Measurements from ENCODE around the gene GPC1.

The GPC1 gene

GRCh38 chr2:240439698-240440151, 4.3 kb downstream of the GPC1 start:
- no peak overlapping the region for H3K4me3 ChIP-seq (ENCODE audit: control insufficient read depth, low read depth, low read length)
- TF ChIP-seq CTCF (IDR thresholded peaks at IDR 0.05; ENCODE audit: control insufficient read depth, insufficient read depth, low read depth, low read length, missing control alignments) = no peak
- no peak for DNase-seq (ENCODE audit: low read depth)

- TF ChIP-seq CTCF (IDR thresholded peaks at IDR 0.05; ENCODE audit: control insufficient read depth, insufficient read depth, low read depth, low read length, missing control alignments) = no peak
- no peak for DNase-seq (ENCODE audit: low read depth)
- H3K4me3 ChIP-seq (ENCODE audit: control insufficient read depth, low read depth, low read length) = no peak overlapping the region
These were observed 4.8 kb downstream of the GPC1 start for GRCh38 chr2:240440251-240440650.

- TF ChIP-seq CTCF (IDR thresholded peaks at IDR 0.05; ENCODE audit: control insufficient read depth, insufficient read depth, low read depth, low read length, missing control alignments) = no peak
- no peak for DNase-seq (ENCODE audit: low read depth)
- H3K4me3 ChIP-seq (ENCODE audit: control insufficient read depth, low read depth, low read length) = no peak overlapping the region
These were observed 5.3 kb downstream of the GPC1 start for GRCh38 chr2:240440704-240441320.

- no peak for TF ChIP-seq CTCF (IDR thresholded peaks at IDR 0.05; ENCODE audit: control insufficient read depth, insufficient read depth, low read depth, low read length, missing control alignments)
- DNase-seq (ENCODE audit: low read depth) = no peak
- no peak overlapping the region for H3K4me3 ChIP-seq (ENCODE audit: control insufficient read depth, low read depth, low read length)
These were observed 6.0 kb downstream of the GPC1 start for GRCh38 chr2:240441326-240441992.

- no peak for TF ChIP-seq CTCF (IDR thresholded peaks at IDR 0.05; ENCODE audit: control insufficient read depth, insufficient read depth, low read depth, low read length, missing control alignments)
- no peak overlapping the region for H3K4me3 ChIP-seq (ENCODE audit: control insufficient read depth, low read depth, low read length)
- no peak for DNase-seq (ENCODE audit: low read depth)
These were observed 6.5 kb downstream of the GPC1 start for GRCh38 chr2:240441993-240442411.

GRCh38 chr2:240442891-240443715, 7.6 kb downstream of the GPC1 start:
- no peak overlapping the region for H3K4me3 ChIP-seq (ENCODE audit: control insufficient read depth, low read depth, low read length)
- no peak for TF ChIP-seq CTCF (IDR thresholded peaks at IDR 0.05; ENCODE audit: control insufficient read depth, insufficient read depth, low read depth, low read length, missing control alignments)
- DNase-seq (ENCODE audit: low read depth) = no peak
